Renal cortical epithelial cell (primary cell): ENCODE data around the gene PLPP1. TPM values are rescaled to one million over a fixed set of nuclear protein-coding genes. Genes with fewer than 3 reads are reported as not detected.
"Not testable (repeated sequence)": the region's sequence is repeated elsewhere in the genome, so short reads cannot be mapped to it uniquely, and the experiment has no call there.

Experiments used
- DNase-seq: peaks from one replicate; pipeline ENCODE4 v3.0.0-alpha.2; 2011; ENCODE audit warnings: low read depth
- total RNA-seq: library from RNA; depleted of rRNA; stranded (reverse); fragments of >200 nt; gene quantifications from 2 replicates; pipeline ENCODE4 v1.2.3, GENCODE V29; 2014

Gene PLPP1
- total RNA-seq, 1 donor from 2014 or later, result 70.6 TPM

DNA sequence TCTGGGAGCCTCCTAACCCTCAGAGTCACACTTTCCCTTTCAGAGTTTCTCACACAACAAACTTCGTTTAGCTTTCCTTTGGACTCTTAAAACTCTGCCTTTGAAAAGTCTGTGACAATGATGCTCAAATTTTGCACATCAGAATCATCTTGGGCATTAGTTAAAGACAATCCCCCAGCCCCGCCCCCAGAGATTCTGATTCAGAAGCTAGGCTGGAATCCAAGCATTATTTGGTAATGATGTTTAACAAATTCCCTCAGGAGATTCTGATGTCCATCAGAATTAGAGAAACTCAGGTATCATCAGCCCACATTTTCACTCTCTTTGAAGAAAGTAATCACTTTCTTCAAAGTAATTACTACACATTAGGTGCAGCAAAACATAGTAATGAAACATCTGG lies 9.6 kb upstream of the PLPP1 start:
- no peak for DNase-seq

DNA sequence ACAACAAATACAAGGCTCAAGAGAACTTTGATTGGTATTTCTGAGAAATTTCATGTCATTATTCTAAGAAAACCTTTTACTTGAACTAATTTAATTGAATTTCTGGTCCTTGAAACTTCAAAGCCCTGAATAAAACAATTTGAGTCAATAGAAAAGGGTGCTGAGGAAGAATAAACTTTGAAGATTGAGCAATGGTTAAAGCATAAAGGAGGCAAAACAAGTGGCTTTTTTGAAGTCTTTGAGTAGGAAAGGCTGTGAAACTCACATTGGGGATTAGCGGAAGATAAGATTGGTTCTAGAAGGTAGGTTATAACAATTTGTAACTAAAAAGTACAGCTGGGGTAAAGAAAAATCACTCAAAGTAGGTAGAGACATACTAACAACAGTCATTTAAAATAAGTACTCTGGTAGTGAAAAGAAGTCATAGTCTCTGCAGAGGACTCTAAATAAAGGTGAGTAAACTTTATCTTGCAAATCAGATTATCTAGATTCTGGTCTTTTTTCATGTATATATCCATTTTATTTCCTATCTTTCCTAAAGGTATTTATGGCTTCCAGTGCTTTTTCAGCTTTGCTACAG lies 6.4 kb upstream of the PLPP1 start:
- no peak for DNase-seq

DNA sequence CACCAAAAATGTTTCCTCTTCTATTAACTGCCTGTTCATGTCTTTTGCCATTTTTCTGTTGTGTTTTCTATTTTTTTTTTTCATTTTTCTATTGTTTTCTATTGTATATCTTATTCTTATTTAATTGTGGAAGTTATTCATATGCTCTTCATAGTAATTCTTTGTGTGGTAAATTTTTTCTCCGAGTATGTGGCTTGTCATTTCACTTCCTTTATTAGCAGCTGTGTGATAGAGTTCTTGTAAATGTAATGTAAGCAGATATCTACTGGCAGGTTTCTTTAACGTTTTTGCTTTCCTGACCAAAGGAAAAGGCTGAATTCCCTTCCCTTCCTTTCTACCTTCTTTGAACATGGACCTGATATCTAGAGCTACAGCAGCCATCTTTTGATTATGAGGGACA lies 5.8 kb upstream of the PLPP1 start:
- DNase-seq, result no peak

DNA sequence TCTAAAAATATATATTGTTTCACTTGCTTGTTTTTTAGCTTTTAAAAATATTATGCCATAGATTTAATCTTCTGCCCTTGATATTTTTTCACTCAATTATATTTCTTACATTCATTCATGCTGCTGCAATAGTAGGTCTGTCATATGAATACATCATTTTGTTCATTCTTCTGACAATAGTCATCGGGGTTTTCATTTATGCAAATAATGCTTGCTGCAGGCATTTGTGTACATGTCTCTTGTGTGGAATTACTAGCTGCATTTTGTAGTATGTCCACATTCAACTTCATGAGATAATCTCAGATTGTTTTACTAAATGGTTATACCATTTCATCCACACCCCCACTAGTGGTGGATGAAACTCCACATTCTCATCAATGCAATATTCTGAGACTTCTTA lies 5.3 kb upstream of the PLPP1 start:
- DNase-seq, result no peak

DNA sequence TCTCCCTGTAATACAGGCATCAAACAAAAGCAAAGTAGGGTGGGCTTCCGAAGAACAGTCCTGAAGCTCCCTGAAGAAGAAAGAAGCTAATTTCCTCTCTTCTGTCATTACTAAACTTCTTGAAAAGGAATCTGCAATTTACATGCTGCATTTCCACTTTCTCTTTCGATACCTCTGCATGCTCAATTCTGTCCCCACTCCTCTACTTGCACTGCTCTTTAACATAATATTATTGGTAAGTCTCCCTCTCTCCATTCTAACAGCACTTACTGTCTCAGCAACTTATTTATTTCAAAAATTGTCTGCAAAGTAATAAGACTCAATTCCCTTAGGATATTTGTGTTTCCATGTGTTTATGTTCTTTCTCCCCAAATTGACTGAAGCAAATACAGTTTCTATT lies 3.9 kb upstream of the PLPP1 start:
- no peak for DNase-seq

DNA sequence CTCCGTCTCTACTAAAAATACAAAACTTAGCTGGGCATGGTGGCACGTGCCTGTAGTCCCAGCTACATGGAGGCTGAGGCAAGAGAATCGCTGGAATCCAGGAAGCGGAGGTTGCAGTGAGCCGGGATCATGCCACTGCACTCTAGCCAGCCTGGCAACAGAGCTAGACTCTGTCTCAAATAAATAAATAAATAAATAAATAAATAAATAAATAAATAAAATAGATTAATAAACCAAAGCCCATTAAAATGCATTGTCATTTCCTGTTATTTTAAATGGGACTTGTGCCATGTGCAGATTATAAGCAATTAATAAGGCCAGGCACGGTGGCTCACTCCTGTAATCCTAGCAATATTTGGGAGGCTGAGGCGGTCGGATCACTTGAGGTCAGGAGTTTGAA lies 2.6 kb upstream of the PLPP1 start:
- DNase-seq, result not testable (repeated sequence)

DNA sequence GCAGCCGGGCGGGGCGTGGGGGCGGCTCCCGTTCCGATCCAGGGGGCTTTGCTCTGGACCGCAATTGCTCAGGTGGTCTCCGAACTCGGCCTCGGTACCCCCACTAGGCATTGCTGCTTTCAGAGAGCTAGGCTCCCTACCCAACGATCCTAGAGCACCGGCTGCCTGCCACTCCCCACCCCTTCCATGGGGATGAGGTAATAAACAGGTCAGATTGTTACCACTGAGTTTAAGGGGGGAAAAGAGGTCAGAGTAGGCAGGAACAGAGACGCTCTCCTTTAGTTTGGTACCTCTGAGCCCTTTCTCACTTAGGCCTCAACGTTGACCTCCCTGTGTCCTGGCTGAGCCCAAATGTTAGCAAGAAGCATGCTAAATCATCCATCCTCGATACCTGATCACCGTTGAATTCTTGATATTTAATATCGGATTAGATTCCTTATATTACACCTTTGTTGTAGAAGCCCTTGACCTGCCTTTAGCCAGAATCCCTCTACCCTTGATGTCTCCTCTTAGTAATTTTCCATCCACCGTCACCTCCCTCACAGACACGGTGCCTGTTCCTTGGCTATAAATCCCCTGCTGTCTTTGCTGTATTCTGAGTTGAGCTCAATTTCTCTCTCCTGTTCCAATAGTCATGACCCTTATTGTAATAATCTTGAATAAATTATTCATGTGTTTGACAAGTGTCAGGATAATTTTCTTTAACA lies 588 bp upstream of the PLPP1 start:
- DNase-seq, result no peak

DNA sequence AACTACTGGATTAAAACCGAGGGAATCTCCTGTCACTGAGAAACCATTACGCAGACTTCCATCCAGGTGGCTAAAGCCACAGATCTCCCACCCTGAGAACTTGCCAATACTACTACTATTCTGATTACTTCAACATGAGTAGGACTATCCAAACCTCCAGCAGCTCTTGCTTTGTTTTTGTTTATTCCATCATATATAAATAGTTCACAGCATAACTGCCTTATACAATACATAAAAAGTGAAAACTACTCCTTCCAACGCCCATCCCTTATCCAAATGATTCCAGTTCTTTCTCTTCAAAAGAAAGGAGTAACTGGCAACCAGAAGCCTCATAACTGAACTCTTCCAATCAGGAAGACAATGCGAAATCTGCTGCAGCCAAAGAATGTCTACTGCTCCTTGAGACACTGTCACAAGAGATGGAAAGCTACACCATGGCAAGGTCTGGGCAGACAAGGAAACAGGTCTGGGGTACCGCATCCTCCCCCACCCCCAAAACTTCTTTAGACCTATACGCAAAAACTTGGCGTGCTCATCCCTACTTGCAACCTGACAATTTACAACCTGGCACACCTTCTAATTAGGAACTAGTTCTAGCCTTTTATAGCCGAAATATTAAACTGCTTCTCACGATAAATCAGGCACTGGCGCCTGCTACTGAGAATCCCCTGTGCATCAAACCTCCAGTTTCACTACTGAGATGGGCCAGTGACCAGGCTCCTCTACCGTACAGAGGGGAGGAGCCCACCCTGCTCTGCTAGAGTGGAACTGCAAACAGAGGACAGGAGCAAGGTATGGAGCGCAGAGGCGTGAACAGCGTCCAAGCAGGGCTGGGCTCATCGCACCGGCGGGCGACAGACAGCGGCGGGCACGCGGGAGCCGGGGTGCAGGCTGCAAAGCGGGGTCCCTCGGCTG lies 986 bp downstream of the PLPP1 start:
- peak; percentile 22 for DNase-seq

DNA sequence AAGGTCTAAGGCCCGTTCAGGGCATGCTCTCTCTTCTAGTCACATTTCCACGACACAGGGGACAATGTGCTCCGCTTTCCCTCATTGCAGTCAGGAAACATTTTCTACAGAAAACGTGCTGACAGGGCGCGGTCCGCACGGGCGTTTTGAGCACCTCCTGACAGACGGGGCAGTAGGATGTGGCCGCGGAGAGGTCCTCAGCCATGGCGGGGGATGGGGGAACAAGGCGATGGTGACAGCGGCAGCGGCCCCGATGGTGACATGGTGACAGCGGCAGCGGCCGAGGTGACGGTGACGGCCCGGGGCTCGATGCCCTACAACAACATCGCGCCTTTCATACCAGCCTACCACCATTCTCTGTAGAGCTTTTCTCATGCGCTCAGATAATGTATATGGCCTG lies 4.1 kb downstream of the PLPP1 start:
- DNase-seq, result no peak

DNA sequence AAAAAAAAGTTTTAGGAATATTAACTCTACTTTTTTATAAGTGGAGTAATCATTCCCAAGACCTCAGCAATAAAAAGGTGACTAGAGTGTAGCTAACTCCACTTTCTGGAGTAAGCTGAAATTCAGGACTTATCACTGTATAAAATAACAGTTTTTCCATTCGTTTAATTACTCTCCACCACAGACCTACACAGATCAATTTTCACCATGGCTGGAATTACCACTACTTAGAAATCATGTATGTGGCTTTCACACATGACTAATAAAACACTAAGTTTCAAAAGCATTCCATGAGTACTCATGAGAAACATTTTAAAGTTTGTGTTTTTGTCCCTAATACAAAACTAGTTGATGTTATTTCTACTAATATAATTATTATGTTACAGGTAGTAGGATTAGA lies 9.9 kb downstream of the PLPP1 start:
- DNase-seq, result peak; percentile 25

DNA sequence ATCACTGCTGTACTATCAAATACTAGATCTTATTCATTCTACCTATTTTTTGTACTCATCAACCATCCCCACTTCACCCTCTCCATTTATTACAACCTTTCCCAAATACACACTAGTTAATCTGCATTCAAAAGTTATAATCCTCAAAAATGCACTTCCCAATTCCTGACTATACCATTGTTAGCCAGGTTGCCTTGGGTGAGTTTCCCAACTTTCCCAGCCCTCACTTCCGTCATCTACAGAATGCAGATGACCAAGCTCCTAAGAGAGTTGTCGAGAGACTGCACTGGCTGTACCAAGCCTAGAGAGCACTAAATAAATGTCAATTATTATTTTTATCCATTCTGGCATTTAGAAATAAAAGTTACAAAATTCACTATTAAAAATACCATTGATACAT lies 11.5 kb downstream of the PLPP1 start:
- no peak for DNase-seq

DNA sequence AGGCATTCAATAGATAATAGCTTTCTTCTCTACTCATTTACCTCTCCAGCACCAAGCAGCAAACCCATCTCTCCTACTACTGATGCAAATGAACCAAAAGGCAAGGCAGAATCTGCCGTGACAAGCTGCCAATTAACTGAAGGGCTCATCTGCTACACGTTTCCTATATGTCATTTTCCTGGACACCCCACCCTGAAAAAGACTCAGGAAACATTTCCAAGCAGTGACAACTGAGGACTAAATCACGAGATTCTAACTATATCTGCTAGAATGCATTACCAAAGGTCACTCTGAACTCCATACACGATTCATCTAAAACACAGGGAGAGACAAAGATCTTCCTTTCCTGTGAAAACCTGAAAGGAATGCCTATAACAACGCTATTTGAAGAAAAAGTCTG lies 12.9 kb downstream of the PLPP1 start:
- DNase-seq, result no peak

DNA sequence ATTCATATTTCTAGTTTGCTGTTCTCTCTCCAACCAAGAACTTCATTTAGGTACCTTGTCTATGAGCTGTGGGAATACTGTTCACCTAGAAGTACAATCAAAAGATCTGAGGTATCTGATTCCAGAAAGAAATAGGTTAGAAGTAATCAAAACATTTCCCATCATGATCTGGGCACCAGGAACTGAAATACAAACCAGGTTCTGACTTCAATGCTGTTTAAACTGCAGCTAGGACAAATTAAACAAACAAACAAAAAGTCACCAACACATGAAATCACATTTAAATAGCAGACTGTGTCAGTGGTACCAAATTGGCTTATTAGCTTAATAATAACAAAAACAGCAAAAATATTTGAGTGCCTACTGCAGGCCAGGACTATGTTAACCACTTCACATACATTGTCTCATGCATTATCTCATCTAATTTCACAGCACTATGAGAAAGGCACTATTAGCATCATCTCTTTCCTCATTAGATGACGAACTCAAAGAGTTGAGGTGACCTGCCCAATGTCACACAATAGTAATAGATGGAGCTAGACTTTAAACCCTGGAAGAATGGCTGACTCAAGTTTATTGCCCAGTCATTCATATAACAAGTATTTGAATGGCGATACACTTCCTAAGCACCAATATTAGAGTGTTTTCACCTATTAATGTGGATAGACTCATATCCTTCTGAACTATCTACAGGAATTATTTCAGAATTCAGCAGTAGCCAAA lies 14.5 kb downstream of the PLPP1 start:
- DNase-seq, result no peak

DNA sequence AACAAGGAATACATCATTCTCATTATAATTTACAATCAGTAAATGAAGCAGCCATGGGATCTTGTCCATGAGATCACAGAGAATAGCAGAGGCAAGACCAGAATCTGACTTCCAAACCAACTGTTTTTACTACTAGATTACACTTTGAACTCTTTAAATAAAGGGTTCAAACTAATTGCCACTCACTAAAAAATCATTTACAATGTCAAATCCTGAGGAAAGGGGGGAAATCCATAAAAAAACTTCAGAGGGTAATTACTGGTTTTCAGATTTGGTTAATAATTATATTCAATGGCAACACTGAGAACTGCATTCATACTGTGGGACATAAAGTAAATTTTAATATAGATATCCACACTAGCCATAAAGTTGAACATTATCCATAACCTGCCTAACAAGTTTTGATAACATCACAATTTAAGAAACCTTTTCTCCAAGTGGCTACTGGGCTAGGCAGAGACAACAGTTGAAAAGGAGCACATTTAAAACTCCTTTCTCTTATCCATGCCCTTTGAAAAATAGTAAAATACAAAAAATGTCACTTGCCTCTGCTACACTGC lies 15.9 kb downstream of the PLPP1 start:
- no peak for DNase-seq

DNA sequence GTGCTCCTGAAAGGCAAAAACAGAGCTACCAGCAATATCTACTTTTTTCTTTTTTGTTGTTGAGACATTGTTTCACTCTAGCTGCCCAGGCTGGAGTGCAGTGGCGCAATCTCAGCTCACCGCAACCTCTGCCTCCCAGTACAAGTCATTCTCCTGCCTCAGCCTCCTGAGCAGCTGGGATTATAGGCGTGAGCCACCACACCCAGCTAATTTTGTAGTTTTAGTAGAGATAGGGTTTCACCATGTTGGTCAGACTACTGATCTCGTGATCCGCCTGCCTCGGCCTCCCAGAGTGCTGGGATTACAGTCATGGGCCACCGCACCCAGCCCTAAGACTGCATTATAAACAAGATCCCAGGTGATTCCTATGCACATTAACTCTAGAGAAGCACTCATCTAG lies 17.0 kb downstream of the PLPP1 start:
- DNase-seq, result no peak

DNA sequence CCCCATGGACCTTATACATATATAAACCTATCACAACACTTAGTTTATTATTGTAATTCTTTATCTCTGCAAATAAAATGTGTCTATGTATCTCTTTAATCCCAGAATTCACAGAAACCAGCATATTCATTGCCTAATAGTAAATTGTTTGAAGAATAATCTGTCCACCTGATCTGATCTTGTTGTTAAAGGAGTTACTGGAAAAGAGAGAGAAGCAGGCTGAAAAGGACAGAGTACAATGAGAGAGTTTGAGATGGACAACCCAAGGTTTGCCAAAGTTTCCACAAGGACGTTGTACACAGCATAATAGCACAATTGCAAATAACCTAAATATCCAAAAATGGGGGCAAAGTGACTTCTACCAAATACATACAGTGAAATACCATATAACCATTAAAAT lies 23.8 kb downstream of the PLPP1 start:
- no peak for DNase-seq

DNA sequence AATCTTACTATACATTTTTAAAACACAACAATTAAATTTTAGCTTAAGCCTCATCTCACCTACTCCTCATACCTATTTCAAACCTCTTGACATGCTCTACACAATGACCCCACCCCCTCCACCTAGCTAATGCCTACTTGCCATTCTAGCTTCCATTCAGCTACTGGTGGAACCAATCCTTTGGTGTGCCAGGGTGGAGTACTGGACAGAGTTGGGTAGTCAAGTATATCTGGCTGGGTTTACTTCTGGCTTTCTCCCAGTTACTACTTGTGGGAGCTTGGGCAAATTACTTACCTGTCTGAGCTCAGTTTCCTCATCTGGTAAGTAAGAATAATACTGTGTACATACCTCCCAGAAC lies 24.3 kb downstream of the PLPP1 start:
- DNase-seq, result no peak

DNA sequence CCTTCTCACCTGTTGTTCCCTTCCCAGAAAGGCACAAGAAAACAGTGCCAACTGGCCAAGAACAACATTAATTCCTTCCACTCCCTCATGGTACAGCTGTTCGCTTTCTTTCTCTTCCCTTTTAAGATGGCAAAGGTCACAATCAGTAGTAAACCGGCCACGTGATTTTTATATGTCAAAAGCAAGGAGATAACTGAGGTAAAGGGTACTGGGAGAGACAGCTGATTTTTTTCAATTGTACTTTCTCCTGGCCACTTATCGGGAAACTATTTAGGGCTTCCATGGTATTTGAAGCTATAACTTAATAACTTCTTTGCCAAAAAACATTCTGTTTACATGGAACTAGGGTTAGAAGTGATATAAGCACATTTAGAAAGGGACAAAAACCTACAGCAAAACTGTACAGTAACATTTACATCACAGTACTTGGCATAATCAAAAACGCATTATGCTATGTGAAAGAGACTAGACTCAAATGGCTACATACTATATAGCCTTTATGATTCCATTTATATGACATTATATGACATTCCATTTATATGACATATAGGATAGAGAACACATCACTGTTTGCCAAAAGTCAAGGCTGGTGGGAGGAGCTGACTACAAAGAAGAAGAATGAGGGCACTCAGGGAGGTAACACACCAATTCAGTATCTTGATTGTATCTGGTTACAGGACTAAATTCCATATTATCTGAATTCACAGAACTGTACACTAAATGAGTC lies 24.8 kb downstream of the PLPP1 start:
- no peak for DNase-seq

DNA sequence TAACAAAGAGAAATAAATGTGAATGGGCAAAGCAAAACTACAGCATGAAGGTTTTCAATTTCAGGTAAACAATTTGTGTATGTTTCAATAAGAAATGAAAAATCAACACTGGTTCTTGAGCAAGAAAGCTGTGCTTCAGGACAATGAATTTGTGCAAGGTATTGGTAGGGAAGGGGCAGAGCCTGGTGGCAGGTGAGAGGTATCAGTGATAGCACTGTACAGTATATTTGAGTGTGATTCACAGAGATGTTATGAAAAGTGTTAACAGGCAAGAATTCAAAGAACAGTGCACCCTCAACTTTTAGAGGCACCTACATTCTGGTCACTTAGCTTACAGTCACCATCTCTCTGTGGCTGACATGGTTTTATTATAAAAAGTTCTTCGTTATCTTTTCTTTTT lies 25.7 kb downstream of the PLPP1 start:
- DNase-seq, result no peak

DNA sequence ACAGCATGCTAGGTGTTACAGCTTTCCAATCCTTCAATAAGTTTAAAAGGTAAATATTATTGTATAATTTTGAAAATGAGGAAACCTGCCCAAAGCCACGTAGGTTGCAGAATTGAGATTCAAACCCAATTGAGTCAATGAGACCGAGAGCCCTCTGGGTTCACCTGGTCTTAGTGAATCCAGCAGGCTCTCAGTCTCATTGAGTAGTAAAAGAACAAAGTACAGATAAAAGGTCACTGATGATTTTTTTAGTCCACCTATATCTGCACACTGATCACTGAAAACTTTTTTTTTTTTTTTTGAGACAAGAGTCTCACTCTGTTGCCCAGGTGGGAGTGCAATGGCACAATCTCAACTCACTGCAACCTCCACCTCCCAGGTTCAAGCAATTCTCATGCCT lies 27.2 kb downstream of the PLPP1 start:
- DNase-seq, result no peak

DNA sequence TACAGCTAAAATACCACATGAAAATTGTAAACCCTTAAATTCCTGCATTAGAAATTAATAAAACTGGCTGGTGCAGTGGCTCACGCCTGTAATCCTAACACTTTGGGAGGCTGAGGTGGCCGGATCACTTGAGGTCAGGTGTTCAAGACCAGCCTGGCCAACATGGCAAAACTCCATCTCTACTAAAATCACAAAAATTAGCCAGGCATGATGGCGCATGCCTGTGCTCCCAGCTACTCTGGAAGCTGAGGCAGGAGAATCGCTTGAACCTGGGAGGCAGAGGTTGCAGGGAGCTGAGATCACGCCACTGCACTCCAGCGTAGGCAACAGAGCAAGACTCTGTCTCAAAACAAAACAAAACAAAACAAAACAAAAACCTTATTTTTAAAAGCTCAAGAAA lies 29.1 kb downstream of the PLPP1 start:
- not testable (repeated sequence) for DNase-seq
